ENCODE measurements around the gene DPM3.
A peak's percentile ranks its signal among the peaks of the same experiment; 100 is the strongest.

DPM3 gene

GRCh38 chr1:155092131-155092530, 48.2 kb downstream of the DPM3 start:
- DNase-seq, result no peak

GRCh38 chr1:155091071-155092051, 49.0 kb downstream of the DPM3 start:
- peak; percentile 76 for DNase-seq
